ENCODE data around the gene KRT76. TPM values are rescaled to one million over a fixed set of nuclear protein-coding genes. Genes with fewer than 3 reads are reported as not detected.

Gene KRT76
- total RNA-seq, result not detected
- not detected for polyA plus RNA-seq
- total RNA-seq, result not detected

DNA sequence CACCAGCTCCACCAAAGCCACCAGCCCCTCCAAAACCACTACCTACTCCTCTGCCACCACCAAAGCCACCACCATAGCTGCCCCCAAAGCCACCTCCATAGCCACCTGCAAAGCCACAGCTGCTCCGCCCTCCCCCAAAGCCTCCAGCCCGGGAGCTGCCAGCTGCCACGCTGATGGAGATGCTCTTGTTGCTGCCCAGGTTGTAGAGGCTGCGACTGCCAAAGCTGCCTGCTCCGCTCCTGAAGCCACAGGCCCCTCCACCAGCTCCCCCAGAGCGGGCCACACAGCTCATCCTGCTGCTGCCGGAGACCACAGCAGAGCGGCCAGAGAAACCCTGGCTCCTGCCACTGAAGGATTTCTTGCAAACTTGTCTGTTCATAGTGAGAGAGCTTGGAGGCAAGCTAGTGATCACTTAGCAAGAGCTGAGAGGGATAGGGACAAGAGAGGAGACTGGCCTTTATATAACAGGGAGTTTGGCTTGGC lies at the start of gene KRT76:
Gene KRT76, minus strand, starts transcription at position 433 of the 483 bp plus-strand sequence. Its CDS starts 54 bp downstream, at position 379.
- DNase-seq (no peak), ATAC-seq (no peak)
- Histone ChIP-seq H3K4me3 (ENCODE audit: low read length) (no peak within 1 kb of the TSS), H3K36me3 (ENCODE audit: control insufficient read depth in 2 of 3, insufficient read depth in 3 of 3, low read length in 3 of 3) (no peaks in the 10 kb centered on the region), H3K27ac (ENCODE audit: low read depth, low read length) (no peak within 1 kb of the TSS), H3K4me1 (ENCODE audit: control insufficient read depth in 2 of 2, insufficient read depth in 2 of 2, low read length in 2 of 2) (no peaks in the 10 kb centered on the region), H3K9me3 (ENCODE audit: control insufficient read depth in 2 of 3, low read length in 3 of 3) (no peaks in the 10 kb centered on the region), H3K27me3 (ENCODE audit: control insufficient read depth in 2 of 2, insufficient read depth in 2 of 2, low read length in 2 of 2) (no peaks in the 10 kb centered on the region)
- peaks cover 0 to 1% (median 0%) of the 10 kb centered on the region in 7 donors for H3K4me1 Mint-ChIP-seq
- intact Hi-C loops (cut with micrococcal nuclease), result no loop called here
- peaks cover 0 to 17% (median 0%) of the 10 kb centered on the region in 5 donors for H3K27me3 Mint-ChIP-seq
- H3K4me3 Mint-ChIP-seq, result no peak within 1 kb of the TSS
- no peaks in the 10 kb centered on the region for H3K36me3 Mint-ChIP-seq
- peaks cover 0 to 2% (median 0%) of the 10 kb centered on the region in 11 donors for H3K9me3 Mint-ChIP-seq
- H3K27ac Mint-ChIP-seq, result peak within 1 kb of the TSS in 3 of 9 donors; percentile 4 to 82 (median 34)
- ChIA-PET POLR2A (interaction anchor here (0.7 kb wide), 1 partner anchor 785 kb away, joined by 3 read pairs; no protein-coding TSS in a partner anchor), CTCF (interaction anchor here (0.6 kb wide), 1 partner anchor 145 kb away, joined by 3 read pairs; no protein-coding TSS in a partner anchor)

GRCh38 chr12:52825961-52826360 lies 48.8 kb upstream of the KRT76 start:
- Histone ChIP-seq H3K9me3 (ENCODE audit: control insufficient read depth in 2 of 3, low read length in 3 of 3) (no peaks in the 10 kb centered on the region), H3K4me1 (ENCODE audit: control insufficient read depth in 2 of 2, insufficient read depth in 2 of 2, low read length in 2 of 2) (no peaks in the 10 kb centered on the region), H3K27me3 (ENCODE audit: control insufficient read depth in 2 of 2, insufficient read depth in 2 of 2, low read length in 2 of 2) (no peaks in the 10 kb centered on the region), H3K4me3 (ENCODE audit: low read length) (no peak overlapping the region), H3K27ac (ENCODE audit: low read depth, low read length) (no peak overlapping the region), H3K36me3 (ENCODE audit: control insufficient read depth in 2 of 3, insufficient read depth in 3 of 3, low read length in 3 of 3) (no peaks in the 10 kb centered on the region)
- ChIA-PET CTCF (interaction anchor here (0.5 to 1.2 kb wide), 2 partner anchors 240 to 258 kb away, joined by 3 read pairs; no protein-coding TSS in a partner anchor), POLR2A (interaction anchor here (0.6 kb wide), 1 partner anchor 8 kb away, joined by 3 read pairs; no protein-coding TSS in a partner anchor)
- ATAC-seq (no peak), DNase-seq (no peak)
- H3K4me1 Mint-ChIP-seq, result peaks cover 4 to 27% (median 12%) of the 10 kb centered on the region in 7 donors
- H3K4me3 Mint-ChIP-seq, result no peak overlapping the region
- intact Hi-C loops (cut with micrococcal nuclease), result no loop called here
- no peaks in the 10 kb centered on the region for H3K36me3 Mint-ChIP-seq
- peak overlapping the region in 2 of 9 donors; percentile 9 to 57 for H3K27ac Mint-ChIP-seq
- H3K27me3 Mint-ChIP-seq, result peaks cover 0 to 3% (median 0%) of the 10 kb centered on the region in 5 donors
- peaks cover 0 to 4% (median 0%) of the 10 kb centered on the region in 11 donors for H3K9me3 Mint-ChIP-seq

DNA sequence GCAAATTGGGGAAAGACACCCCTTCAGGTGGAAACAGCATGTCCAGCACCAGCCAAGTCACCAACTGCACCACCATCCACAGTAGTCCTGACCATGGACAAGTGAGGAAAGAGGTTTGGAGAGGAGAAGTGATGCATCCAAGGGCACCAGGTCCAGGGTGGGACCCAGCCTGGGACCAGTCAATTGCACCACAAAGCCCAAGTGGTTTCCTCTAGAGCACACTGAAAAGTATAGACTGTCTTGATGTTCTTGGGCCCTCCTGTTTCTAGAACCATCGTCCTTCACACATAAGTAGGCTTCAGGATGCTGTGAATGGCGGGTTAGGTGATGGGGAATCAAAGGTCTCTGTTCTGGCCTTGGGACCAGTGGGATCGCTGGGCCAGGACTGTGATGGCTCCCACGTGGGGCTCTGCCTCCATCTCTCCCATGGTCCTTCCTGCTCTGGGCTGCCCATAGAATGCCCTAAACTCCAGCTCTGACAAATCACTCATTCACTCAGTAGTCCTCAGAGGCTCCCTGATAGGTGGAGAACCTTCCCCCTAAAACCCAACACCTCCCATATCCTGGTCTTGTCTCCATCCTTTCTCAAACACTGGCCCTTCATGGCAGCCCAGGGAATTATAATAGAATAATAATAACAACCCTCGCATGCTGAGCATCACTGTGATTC lies 47.7 kb upstream of the KRT76 start:
- Histone ChIP-seq H3K4me1 (ENCODE audit: control insufficient read depth in 2 of 2, insufficient read depth in 2 of 2, low read length in 2 of 2) (no peaks in the 10 kb centered on the region), H3K27me3 (ENCODE audit: control insufficient read depth in 2 of 2, insufficient read depth in 2 of 2, low read length in 2 of 2) (no peaks in the 10 kb centered on the region), H3K36me3 (ENCODE audit: control insufficient read depth in 2 of 3, insufficient read depth in 3 of 3, low read length in 3 of 3) (no peaks in the 10 kb centered on the region), H3K9me3 (ENCODE audit: control insufficient read depth in 2 of 3, low read length in 3 of 3) (no peaks in the 10 kb centered on the region), H3K27ac (ENCODE audit: low read depth, low read length) (no peak overlapping the region), H3K4me3 (ENCODE audit: low read length) (no peak overlapping the region)
- H3K9me3 Mint-ChIP-seq, result peaks cover 0 to 2% (median 0%) of the 10 kb centered on the region in 11 donors
- ATAC-seq (no peak), DNase-seq (no peak)
- intact Hi-C loops (cut with micrococcal nuclease), result no loop called here
- H3K4me3 Mint-ChIP-seq, result no peak overlapping the region
- ChIA-PET POLR2A (no interaction called here), CTCF (no interaction called here)
- peaks cover 0 to 5% (median 0%) of the 10 kb centered on the region in 5 donors for H3K27me3 Mint-ChIP-seq
- H3K36me3 Mint-ChIP-seq, result no peaks in the 10 kb centered on the region
- H3K27ac Mint-ChIP-seq, result peak overlapping the region in 1 of 9 donors; percentile 9
- peaks cover 3 to 27% (median 12%) of the 10 kb centered on the region in 7 donors for H3K4me1 Mint-ChIP-seq

- no peak overlapping the region for H3K4me3 Mint-ChIP-seq
- Histone ChIP-seq H3K36me3 (ENCODE audit: control insufficient read depth in 2 of 3, insufficient read depth in 3 of 3, low read length in 3 of 3) (no peaks in the 10 kb centered on the region), H3K27me3 (ENCODE audit: control insufficient read depth in 2 of 2, insufficient read depth in 2 of 2, low read length in 2 of 2) (no peaks in the 10 kb centered on the region), H3K4me3 (ENCODE audit: low read length) (no peak overlapping the region), H3K4me1 (ENCODE audit: control insufficient read depth in 2 of 2, insufficient read depth in 2 of 2, low read length in 2 of 2) (no peaks in the 10 kb centered on the region), H3K27ac (ENCODE audit: low read depth, low read length) (no peak overlapping the region), H3K9me3 (ENCODE audit: control insufficient read depth in 2 of 3, low read length in 3 of 3) (no peaks in the 10 kb centered on the region)
- ChIA-PET POLR2A (no interaction called here), CTCF (no interaction called here)
- no peaks in the 10 kb centered on the region for H3K36me3 Mint-ChIP-seq
- peaks cover 3 to 27% (median 7%) of the 10 kb centered on the region in 7 donors for H3K4me1 Mint-ChIP-seq
- ATAC-seq (no peak), DNase-seq (no peak)
- peaks cover 0 to 2% (median 0%) of the 10 kb centered on the region in 11 donors for H3K9me3 Mint-ChIP-seq
- intact Hi-C loops (cut with micrococcal nuclease), result no loop called here
- H3K27me3 Mint-ChIP-seq, result peaks cover 0 to 5% (median 0%) of the 10 kb centered on the region in 5 donors
- H3K27ac Mint-ChIP-seq, result peak overlapping the region in 1 of 9 donors; percentile 31
These were observed 46.8 kb upstream of the KRT76 start for GRCh38 chr12:52823761-52824450.

DNA sequence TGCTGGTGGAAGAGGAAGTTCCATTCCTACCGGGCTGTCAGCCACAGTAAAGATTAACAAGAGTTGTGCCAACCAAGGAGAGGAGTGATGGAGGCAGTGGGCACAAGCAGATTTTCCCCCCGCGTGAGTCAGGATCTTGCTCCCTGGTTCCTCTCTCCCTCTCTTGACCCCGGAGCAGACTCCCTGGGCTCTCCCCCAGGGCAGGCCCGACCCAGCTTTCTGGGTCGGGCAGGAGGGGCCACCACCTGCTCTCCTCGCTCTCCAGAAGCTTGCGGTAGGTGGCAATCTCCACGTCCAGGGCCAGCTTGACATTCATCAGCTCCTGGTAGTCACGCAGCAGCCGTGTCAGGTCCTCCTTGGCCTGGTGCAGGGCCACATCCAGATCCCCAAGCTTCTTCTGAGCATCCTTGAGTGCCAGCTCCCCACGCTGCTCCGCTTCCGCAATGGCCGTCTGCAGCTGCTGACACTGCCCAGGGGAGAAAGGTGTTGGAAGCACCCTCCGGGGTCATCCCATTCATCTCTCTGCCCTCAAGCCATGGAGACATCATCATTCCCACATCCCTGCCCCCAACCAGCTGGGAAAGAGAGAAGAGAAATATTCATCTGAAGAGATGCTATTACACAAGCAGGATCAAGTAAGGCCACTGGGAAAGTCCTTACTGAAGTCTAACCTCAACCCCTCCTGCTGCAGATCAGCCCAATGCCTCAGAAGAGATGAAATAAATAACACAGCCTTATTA lies 45.8 kb upstream of the KRT76 start:
- H3K4me3 Mint-ChIP-seq, result no peak overlapping the region
- H3K36me3 Mint-ChIP-seq, result no peaks in the 10 kb centered on the region
- H3K4me3 ChIP-seq (ENCODE audit: low read length), result no peak overlapping the region
- CTCF ChIA-PET, result interaction anchor here (1.6 kb wide), 1 partner anchor 237 kb away, joined by 3 read pairs; no protein-coding TSS in a partner anchor
- H3K27me3 ChIP-seq (ENCODE audit: control insufficient read depth in 2 of 2, insufficient read depth in 2 of 2, low read length in 2 of 2), result no peaks in the 10 kb centered on the region
- ATAC-seq (no peak), DNase-seq (no peak)
- peak overlapping the region in 2 of 9 donors; percentile 6 to 36 for H3K27ac Mint-ChIP-seq
- POLR2A ChIA-PET, result no interaction called here
- intact Hi-C loops (cut with micrococcal nuclease), result no loop called here
- H3K27me3 Mint-ChIP-seq, result peaks cover 0 to 5% (median 0%) of the 10 kb centered on the region in 5 donors
- H3K4me1 ChIP-seq (ENCODE audit: control insufficient read depth in 2 of 2, insufficient read depth in 2 of 2, low read length in 2 of 2), result peaks cover 0 to 5% of the 10 kb centered on the region in 2 donors
- no peaks in the 10 kb centered on the region for H3K9me3 ChIP-seq (ENCODE audit: control insufficient read depth in 2 of 3, low read length in 3 of 3)
- no peaks in the 10 kb centered on the region for H3K36me3 ChIP-seq (ENCODE audit: control insufficient read depth in 2 of 3, insufficient read depth in 3 of 3, low read length in 3 of 3)
- H3K27ac ChIP-seq (ENCODE audit: low read depth, low read length), result no peak overlapping the region
- peaks cover 0 to 2% (median 0%) of the 10 kb centered on the region in 11 donors for H3K9me3 Mint-ChIP-seq
- peaks cover 0 to 26% (median 7%) of the 10 kb centered on the region in 7 donors for H3K4me1 Mint-ChIP-seq

Data from naive thymus-derived CD4-positive, alpha-beta T cell (primary cell).